Ishikawa (cell line): Measurements from ENCODE around the gene NPAT.

Experiments used
- CEBPB ChIP-seq: IDR thresholded peaks from 2 replicates; pipeline ENCODE4 v1.6.1; 2012
- CREB1 ChIP-seq: IDR thresholded peaks from 2 replicates; pipeline ENCODE4 v1.6.1; 2012; ENCODE audit warnings: low read depth
- EGR1 ChIP-seq: IDR thresholded peaks from 2 replicates; pipeline ENCODE4 v1.6.1; 2012
- EP300 ChIP-seq: IDR thresholded peaks from 2 replicates; pipeline ENCODE4 v1.6.1; 2012; ENCODE audit warnings: borderline replicate concordance
- FOXM1 ChIP-seq: IDR thresholded peaks from 2 replicates; pipeline ENCODE4 v1.6.1; 2012; ENCODE audit warnings: low read depth, borderline replicate concordance
- NFIC ChIP-seq: IDR thresholded peaks from 2 replicates; pipeline ENCODE4 v1.6.1; 2012
- RAD21 ChIP-seq: IDR thresholded peaks from 2 replicates; pipeline ENCODE4 v1.6.1; 2012; ENCODE audit warnings: low read depth
- REST ChIP-seq: IDR thresholded peaks from 2 replicates; pipeline ENCODE4 v1.6.1; 2012; ENCODE audit warnings: low read depth, mild to moderate bottlenecking
- TAF1 ChIP-seq: IDR thresholded peaks from 2 replicates; pipeline ENCODE4 v1.6.1; 2012; ENCODE audit warnings: low read depth, mild to moderate bottlenecking
- TCF12 ChIP-seq: IDR thresholded peaks from 2 replicates; pipeline ENCODE4 v1.6.1; 2012; ENCODE audit warnings: low read depth
- TEAD4 ChIP-seq: IDR thresholded peaks from 2 replicates; pipeline ENCODE4 v1.6.1; 2012
- YY1 ChIP-seq: IDR thresholded peaks from 2 replicates; pipeline ENCODE4 v1.6.1; 2012; ENCODE audit warnings: low read depth
- ZBTB7A ChIP-seq: IDR thresholded peaks from 2 replicates; pipeline ENCODE4 v1.6.1; 2012; ENCODE audit warnings: low read depth
- TF ChIP-seq, protein P1 (sequence below): IDR thresholded peaks from 2 replicates; pipeline ENCODE4 v1.6.1; 2012
- TF ChIP-seq, protein P2 (sequence below): IDR thresholded peaks from 2 replicates; pipeline ENCODE4 v1.6.1; 2012

NPAT gene

GRCh38 chr11:108147150-108147549, 75.3 kb downstream of the NPAT start:
- TF ChIP-seq EP300, result no peak
- TF ChIP-seq EGR1, result no peak
- no peak for TF ChIP-seq CEBPB
- no peak for TF ChIP-seq CREB1
- TF ChIP-seq TEAD4, result no peak
- TF ChIP-seq, protein P1, sequence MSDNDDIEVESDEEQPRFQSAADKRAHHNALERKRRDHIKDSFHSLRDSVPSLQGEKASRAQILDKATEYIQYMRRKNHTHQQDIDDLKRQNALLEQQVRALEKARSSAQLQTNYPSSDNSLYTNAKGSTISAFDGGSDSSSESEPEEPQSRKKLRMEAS, result no peak
- TF ChIP-seq RAD21, result no peak
- no peak for TF ChIP-seq TCF12
- no peak for TF ChIP-seq FOXM1
- no peak for TF ChIP-seq NFIC
- TF ChIP-seq, protein P2, sequence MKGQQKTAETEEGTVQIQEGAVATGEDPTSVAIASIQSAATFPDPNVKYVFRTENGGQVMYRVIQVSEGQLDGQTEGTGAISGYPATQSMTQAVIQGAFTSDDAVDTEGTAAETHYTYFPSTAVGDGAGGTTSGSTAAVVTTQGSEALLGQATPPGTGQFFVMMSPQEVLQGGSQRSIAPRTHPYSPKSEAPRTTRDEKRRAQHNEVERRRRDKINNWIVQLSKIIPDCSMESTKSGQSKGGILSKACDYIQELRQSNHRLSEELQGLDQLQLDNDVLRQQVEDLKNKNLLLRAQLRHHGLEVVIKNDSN, result no peak
- TF ChIP-seq REST, result no peak

- TF ChIP-seq, protein P2, result no peak
- no peak for TF ChIP-seq ZBTB7A
- TF ChIP-seq CREB1, result no peak
- no peak for TF ChIP-seq YY1
- TF ChIP-seq CEBPB, result no peak
- no peak for TF ChIP-seq TCF12
- no peak for TF ChIP-seq FOXM1
- no peak for TF ChIP-seq TAF1
- TF ChIP-seq EP300, result no peak
- TF ChIP-seq TEAD4, result no peak
- TF ChIP-seq, protein P1, result no peak
- no peak for TF ChIP-seq RAD21
Observed at GRCh38 chr11:108144615-108145014, 77.8 kb downstream of the NPAT start.

GRCh38 chr11:108142304-108142703, 80.1 kb downstream of the NPAT start:
- TF ChIP-seq EP300 (no peak), REST (no peak), ZBTB7A (no peak), RAD21 (no peak), CEBPB (no peak), NFIC (no peak), TCF12 (no peak), YY1 (no peak), CREB1 (no peak), TAF1 (no peak), EGR1 (no peak), FOXM1 (no peak), TEAD4 (no peak)
- TF ChIP-seq, protein P1, result no peak
- TF ChIP-seq, protein P2, result no peak

DNA sequence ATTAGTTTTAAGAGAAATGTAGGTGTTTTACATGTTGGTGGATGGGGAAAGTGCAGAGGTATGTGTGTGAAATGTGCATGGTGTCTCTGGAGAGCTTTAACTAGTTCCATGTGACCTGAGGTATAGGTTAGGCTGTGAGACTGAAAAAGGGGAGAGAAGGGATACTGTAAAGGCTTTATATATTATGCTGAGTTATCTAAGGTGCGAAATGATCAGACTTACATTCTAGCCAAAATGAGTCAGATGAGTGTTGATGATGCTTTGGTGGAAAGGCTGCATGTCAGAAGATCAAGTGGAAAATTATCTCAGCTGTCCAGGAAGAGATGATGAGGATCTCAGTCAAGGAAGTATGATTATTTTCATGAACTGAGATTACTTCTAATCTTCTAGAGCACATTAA, 85.2 kb downstream of the NPAT start:
- TF ChIP-seq ZBTB7A (no peak), CEBPB (no peak), EP300 (no peak), CREB1 (no peak), FOXM1 (no peak)
- TF ChIP-seq, protein P1, result no peak
- TF ChIP-seq, protein P2, result no peak

GRCh38 chr11:108135845-108136544, 86.4 kb downstream of the NPAT start:
- TF ChIP-seq ZBTB7A, result no peak
- TF ChIP-seq REST, result no peak
- TF ChIP-seq, protein P2, result no peak
- TF ChIP-seq TAF1, result no peak
- TF ChIP-seq CEBPB, result no peak
- TF ChIP-seq NFIC, result no peak
- no peak for TF ChIP-seq YY1
- TF ChIP-seq, protein P1, result no peak
- no peak for TF ChIP-seq FOXM1
- no peak for TF ChIP-seq TEAD4
- TF ChIP-seq RAD21, result no peak
- no peak for TF ChIP-seq TCF12
- TF ChIP-seq EP300, result no peak
- TF ChIP-seq CREB1, result no peak
- no peak for TF ChIP-seq EGR1
